ENCODE measurements around the gene ZNF672.

- TF ChIP-seq CTCF (IDR thresholded peaks at IDR 0.05), result no peak
- TF ChIP-seq TAF1 (IDR thresholded peaks at IDR 0.05; ENCODE audit: borderline replicate concordance, low read depth, low read length), result peak; percentile 66; the same call in 1 of the 2 replicates
- no peak for TF ChIP-seq YY1 (IDR thresholded peaks at IDR 0.05; ENCODE audit: low read depth)
- no peak for TF ChIP-seq EP300 (IDR thresholded peaks at IDR 0.05; ENCODE audit: borderline replicate concordance in 1 of 2, low read depth in 1 of 2, low read length in 1 of 2)
- TF ChIP-seq MAX (IDR thresholded peaks at IDR 0.05; ENCODE audit: low read depth), result peak; percentile 45; the same call in 1 of the 2 replicates
- TF ChIP-seq ZBTB33 (IDR thresholded peaks at IDR 0.05; ENCODE audit: borderline replicate concordance, low read depth), result no peak
- no peak; the same call in 1 of the 2 replicates for TF ChIP-seq SMC3 (IDR thresholded peaks at IDR 0.05; ENCODE audit: low read depth, low read length)
- peak; percentile 66; the same call in 1 of the 2 replicates for TF ChIP-seq RFX5 (IDR thresholded peaks at IDR 0.05; ENCODE audit: low read length)
These were observed 25.2 kb downstream of the ZNF672 start for GRCh38 chr1:248862998-248863881.

All from SK-N-SH (cell line).